K562 (cell line): ENCODE data around the gene SLC43A1. TPM values are rescaled to one million over a fixed set of nuclear protein-coding genes. Genes with fewer than 3 reads are reported as not detected.

Experiments used
- BCOR ChIP-seq: fragments of 450-650 bp; IDR thresholded peaks from 2 replicates; pipeline ENCODE4 v1.6.1; 2016
- C11orf30 ChIP-seq: fragments of 450-650 bp; IDR thresholded peaks from 2 replicates; pipeline ENCODE4 v1.6.1; 2016; ENCODE audit warnings: low read depth, mild to moderate bottlenecking
- CREB3 ChIP-seq: fragments of 450-650 bp; conservative IDR thresholded peaks from 2 replicates; pipeline ENCODE4 v1.6.1; 2016; ENCODE audit warnings: missing genetic modification characterization, low read depth, mild to moderate bottlenecking, missing compliant biosample characterization, moderate library complexity
- DEAF1 ChIP-seq: fragments of 450-650 bp; formaldehyde crosslinking; IDR thresholded peaks from 2 replicates; pipeline ENCODE4 v1.4.0; 2020; ENCODE audit warnings: mild to moderate bottlenecking, moderate library complexity
- MAX ChIP-seq: sonication (generic); formaldehyde crosslinking; IDR thresholded peaks from 2 replicates; pipeline ENCODE4 v1.9.0; 2022; ENCODE audit warnings: mild to moderate bottlenecking, missing genetic modification reagents
- NR4A1 ChIP-seq, 2 experiments: fragments of 250-450 bp in 1 of 2; fragments of 450-650 bp in 1 of 2; sonication (Bioruptor Pico) in 1 of 2; IDR thresholded peaks; 2 replicates each; pipeline versions ENCODE4 v1.4.0 to v1.6.1; 2016 to 2020; ENCODE audit warnings: mild to moderate bottlenecking in 2 of 2, missing compliant biosample characterization in 1 of 2, missing genetic modification characterization in 1 of 2, moderate library complexity in 1 of 2
- NRF1 ChIP-seq, 2 experiments: fragments of 450-650 bp; IDR thresholded peaks in 1 of 2; conservative IDR thresholded peaks in 1 of 2; 2 replicates each; pipeline ENCODE4 v1.6.1; 2014; ENCODE audit warnings: mild to moderate bottlenecking in 2 of 2
- POLR2A ChIP-seq: fragments of 450-650 bp; conservative IDR thresholded peaks from 2 replicates; pipeline ENCODE4 v1.6.1; 2016
- RBM17 ChIP-seq: fragments of 200-400 bp; formaldehyde crosslinking; IDR thresholded peaks from 2 replicates; pipeline ENCODE4 v1.6.1; 2017; ENCODE audit warnings: low read depth, mild to moderate bottlenecking, low read length, borderline replicate concordance
- RCOR1 ChIP-seq, 2 experiments: IDR thresholded peaks; 2 replicates each; pipeline ENCODE4 v1.6.1; 2012; ENCODE audit warnings: low read depth in 2 of 2, low read length in 2 of 2, borderline replicate concordance in 1 of 2, improper control_type of control experiment in 1 of 2
- SIRT6 ChIP-seq: IDR thresholded peaks from one replicate; pipeline ENCODE4 v1.6.1; 2012; ENCODE audit warnings: low read depth, mild to moderate bottlenecking, control low read depth, inconsistent platforms, low read length, moderate library complexity
- polyA plus RNA-seq, 8 experiments: library from polyadenylated mRNA; depleted of rRNA in 4 of 8; stranded (reverse) in 5 of 8; unstranded in 3 of 8; fragments of >200 nt; fragmentation: Nextera tagmentation in 2 of 8; fragmentation: Illumina TruSeq in 1 of 8; extraction: Ambion mirVana in 2 of 8; extraction: Trizol in 1 of 8; gene quantifications; 2 replicates each; pipeline versions ENCODE4 v1.2.1 to v1.2.3, GENCODE V29; 2011 to 2014; ENCODE audit warnings: inconsistent platforms in 1 of 8, missing spikeins in 1 of 8
- total RNA-seq, 7 experiments: library from RNA; depleted of rRNA in 6 of 7; stranded (reverse); fragments of >200 nt in 6 of 7; fragmentation: Illumina TruSeq in 2 of 7; extraction: Trizol in 2 of 7; gene quantifications; 2 replicates each; pipeline versions ENCODE4 v1.2.1 to v1.2.3, GENCODE V29; 2011 to 2021; ENCODE audit warnings: low replicate concordance in 1 of 7
- TF ChIP-seq, protein P1 (sequence below): fragments of 450-650 bp; formaldehyde crosslinking; IDR thresholded peaks from 2 replicates; pipeline ENCODE4 v1.4.0; 2020; ENCODE audit warnings: mild to moderate bottlenecking, moderate library complexity
- TF ChIP-seq, protein P2 (sequence below): fragments of 250-450 bp; sonication (Bioruptor Pico); IDR thresholded peaks from 2 replicates; pipeline ENCODE4 v1.8.0; 2021; ENCODE audit warnings: moderate library complexity, mild to moderate bottlenecking, inconsistent platforms
- TF ChIP-seq, protein P3 (sequence below): fragments of 250-450 bp; sonication (Bioruptor Pico); IDR thresholded peaks from 2 replicates; pipeline ENCODE4 v1.4.0; 2020; ENCODE audit warnings: mild to moderate bottlenecking, moderate library complexity
- TF ChIP-seq, protein P4 (sequence below): sonication (generic); formaldehyde crosslinking; IDR thresholded peaks from 2 replicates; pipeline ENCODE4 v1.8.0; 2022; ENCODE audit warnings: mild to moderate bottlenecking, low read depth, missing genetic modification reagents

SLC43A1 gene
- total and polyA plus RNA-seq, 9 of the 15 experiments (the other 6 are each of a cell fraction or from before 2014, with no cell fraction given): 2.6 to 41.8 (median 24.6) TPM

DNA sequence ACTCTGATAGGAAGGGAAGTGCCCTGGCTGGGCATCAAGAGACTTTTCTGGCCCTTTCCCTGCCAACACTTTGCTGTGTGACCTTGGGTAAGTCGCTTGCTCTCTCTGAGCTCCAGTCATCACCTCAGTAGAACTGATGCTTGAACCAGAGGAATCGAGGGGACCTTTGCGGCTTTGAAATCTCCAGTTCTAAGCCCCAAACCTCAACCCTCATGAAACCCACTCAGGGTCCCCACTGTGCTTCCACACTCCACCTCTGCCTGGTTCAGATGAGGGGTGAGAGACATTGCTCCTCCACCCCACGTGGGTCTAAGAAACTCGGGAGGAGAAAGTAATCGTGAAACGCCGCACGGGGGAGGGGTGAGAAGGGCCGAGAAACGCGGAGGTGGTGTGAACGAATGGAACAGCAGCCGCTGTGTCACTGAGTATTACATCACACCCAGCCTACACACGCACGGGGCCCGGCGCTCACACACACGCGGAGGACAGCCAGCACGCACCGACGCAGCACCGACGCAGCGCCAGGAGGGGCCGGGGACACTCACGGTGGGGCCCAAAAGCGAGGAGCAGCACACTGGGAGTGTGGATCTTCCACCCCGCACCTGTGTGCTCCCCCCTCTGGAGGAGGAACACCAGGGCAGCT lies 50.8 kb downstream of the SLC43A1 start (continued):
- TF ChIP-seq DEAF1 (CRISPR knock-in tag) (no peak), BCOR (peak; percentile 92), POLR2A (no peak), CREB3 (tag) (no peak), MAX (peak; percentile 30; the same call in 1 of the 2 replicates), SIRT6 (no peak), NR4A1 (CRISPR knock-in tag; IDR thresholded peaks at IDR 0.05) (no peak), NR4A1 (tag; IDR thresholded peaks at IDR 0.05) (no peak), NRF1 (conservative IDR thresholded peaks at IDR 0.05 in 1 of 2, IDR thresholded peaks at IDR 0.05 in 1 of 2) (peak; percentile 13; a peak in 1 of 4 replicates), RCOR1 (IDR thresholded peaks at IDR 0.05; ENCODE audit: borderline replicate concordance in 1 of 2, low read depth in 2 of 2, low read length in 2 of 2) (peak in 1 of 2 experiments; percentile 38; a peak in 1 of 4 replicates), C11orf30 (no peak), RBM17 (no peak)
- TF ChIP-seq, protein P1, sequence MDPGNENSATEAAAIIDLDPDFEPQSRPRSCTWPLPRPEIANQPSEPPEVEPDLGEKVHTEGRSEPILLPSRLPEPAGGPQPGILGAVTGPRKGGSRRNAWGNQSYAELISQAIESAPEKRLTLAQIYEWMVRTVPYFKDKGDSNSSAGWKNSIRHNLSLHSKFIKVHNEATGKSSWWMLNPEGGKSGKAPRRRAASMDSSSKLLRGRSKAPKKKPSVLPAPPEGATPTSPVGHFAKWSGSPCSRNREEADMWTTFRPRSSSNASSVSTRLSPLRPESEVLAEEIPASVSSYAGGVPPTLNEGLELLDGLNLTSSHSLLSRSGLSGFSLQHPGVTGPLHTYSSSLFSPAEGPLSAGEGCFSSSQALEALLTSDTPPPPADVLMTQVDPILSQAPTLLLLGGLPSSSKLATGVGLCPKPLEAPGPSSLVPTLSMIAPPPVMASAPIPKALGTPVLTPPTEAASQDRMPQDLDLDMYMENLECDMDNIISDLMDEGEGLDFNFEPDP (CRISPR knock-in tag): no peak
- TF ChIP-seq, protein P2, sequence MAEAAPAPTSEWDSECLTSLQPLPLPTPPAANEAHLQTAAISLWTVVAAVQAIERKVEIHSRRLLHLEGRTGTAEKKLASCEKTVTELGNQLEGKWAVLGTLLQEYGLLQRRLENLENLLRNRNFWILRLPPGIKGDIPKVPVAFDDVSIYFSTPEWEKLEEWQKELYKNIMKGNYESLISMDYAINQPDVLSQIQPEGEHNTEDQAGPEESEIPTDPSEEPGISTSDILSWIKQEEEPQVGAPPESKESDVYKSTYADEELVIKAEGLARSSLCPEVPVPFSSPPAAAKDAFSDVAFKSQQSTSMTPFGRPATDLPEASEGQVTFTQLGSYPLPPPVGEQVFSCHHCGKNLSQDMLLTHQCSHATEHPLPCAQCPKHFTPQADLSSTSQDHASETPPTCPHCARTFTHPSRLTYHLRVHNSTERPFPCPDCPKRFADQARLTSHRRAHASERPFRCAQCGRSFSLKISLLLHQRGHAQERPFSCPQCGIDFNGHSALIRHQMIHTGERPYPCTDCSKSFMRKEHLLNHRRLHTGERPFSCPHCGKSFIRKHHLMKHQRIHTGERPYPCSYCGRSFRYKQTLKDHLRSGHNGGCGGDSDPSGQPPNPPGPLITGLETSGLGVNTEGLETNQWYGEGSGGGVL (CRISPR knock-in tag): no peak
- TF ChIP-seq, protein P3, sequence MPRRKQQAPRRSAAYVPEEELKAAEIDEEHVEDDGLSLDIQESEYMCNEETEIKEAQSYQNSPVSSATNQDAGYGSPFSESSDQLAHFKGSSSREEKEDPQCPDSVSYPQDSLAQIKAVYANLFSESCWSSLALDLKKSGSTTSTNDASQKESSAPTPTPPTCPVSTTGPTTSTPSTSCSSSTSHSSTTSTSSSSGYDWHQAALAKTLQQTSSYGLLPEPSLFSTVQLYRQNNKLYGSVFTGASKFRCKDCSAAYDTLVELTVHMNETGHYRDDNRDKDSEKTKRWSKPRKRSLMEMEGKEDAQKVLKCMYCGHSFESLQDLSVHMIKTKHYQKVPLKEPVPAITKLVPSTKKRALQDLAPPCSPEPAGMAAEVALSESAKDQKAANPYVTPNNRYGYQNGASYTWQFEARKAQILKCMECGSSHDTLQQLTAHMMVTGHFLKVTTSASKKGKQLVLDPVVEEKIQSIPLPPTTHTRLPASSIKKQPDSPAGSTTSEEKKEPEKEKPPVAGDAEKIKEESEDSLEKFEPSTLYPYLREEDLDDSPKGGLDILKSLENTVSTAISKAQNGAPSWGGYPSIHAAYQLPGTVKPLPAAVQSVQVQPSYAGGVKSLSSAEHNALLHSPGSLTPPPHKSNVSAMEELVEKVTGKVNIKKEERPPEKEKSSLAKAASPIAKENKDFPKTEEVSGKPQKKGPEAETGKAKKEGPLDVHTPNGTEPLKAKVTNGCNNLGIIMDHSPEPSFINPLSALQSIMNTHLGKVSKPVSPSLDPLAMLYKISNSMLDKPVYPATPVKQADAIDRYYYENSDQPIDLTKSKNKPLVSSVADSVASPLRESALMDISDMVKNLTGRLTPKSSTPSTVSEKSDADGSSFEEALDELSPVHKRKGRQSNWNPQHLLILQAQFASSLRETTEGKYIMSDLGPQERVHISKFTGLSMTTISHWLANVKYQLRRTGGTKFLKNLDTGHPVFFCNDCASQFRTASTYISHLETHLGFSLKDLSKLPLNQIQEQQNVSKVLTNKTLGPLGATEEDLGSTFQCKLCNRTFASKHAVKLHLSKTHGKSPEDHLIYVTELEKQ (CRISPR knock-in tag): no peak
- TF ChIP-seq, protein P4, sequence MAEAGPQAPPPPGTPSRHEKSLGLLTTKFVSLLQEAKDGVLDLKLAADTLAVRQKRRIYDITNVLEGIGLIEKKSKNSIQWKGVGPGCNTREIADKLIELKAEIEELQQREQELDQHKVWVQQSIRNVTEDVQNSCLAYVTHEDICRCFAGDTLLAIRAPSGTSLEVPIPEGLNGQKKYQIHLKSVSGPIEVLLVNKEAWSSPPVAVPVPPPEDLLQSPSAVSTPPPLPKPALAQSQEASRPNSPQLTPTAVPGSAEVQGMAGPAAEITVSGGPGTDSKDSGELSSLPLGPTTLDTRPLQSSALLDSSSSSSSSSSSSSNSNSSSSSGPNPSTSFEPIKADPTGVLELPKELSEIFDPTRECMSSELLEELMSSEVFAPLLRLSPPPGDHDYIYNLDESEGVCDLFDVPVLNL (CRISPR knock-in tag): no peak
